Measurements from ENCODE around the gene CEP85.

The CEP85 gene

GRCh38 chr1:26277719-26278118 is 43.7 kb downstream of the CEP85 start:
- no peak overlapping the region for H3K4me3 ChIP-seq
- no peak for DNase-seq (ENCODE audit: low spot score)
- no peak for TF ChIP-seq CTCF (IDR thresholded peaks at IDR 0.05)
- H3K27ac ChIP-seq = peak overlapping the region; percentile 88 to 100

GRCh38 chr1:26278303-26278702 is 44.3 kb downstream of the CEP85 start:
- Histone ChIP-seq H3K27ac (peak overlapping the region; percentile 88 to 100), H3K4me3 (no peak overlapping the region)
- TF ChIP-seq CTCF (IDR thresholded peaks at IDR 0.05) = no peak
- DNase-seq (ENCODE audit: low spot score) = no peak

GRCh38 chr1:26278724-26279455 is 44.9 kb downstream of the CEP85 start:
- H3K27ac ChIP-seq = peak overlapping the region; percentile 88 to 100
- H3K4me3 ChIP-seq = peak overlapping the region; percentile 98
- TF ChIP-seq CTCF (IDR thresholded peaks at IDR 0.05) = no peak
- DNase-seq (ENCODE audit: low spot score) = no peak

GRCh38 chr1:26279456-26280332 is 45.7 kb downstream of the CEP85 start, which contains the start of gene SH3BGRL3:
TSS of gene SH3BGRL3 (plus strand) at chr1:26280086. CDS start at chr1:26280156, 70 bp downstream.
- no peak for TF ChIP-seq CTCF (IDR thresholded peaks at IDR 0.05)
- H3K4me3 ChIP-seq = peak within 1 kb of the TSS; percentile 98
- H3K27ac ChIP-seq = peak within 1 kb of the TSS; percentile 88 to 100
- peak; percentile 92 for DNase-seq (ENCODE audit: low spot score)

GRCh38 chr1:26280333-26281042 is 46.5 kb downstream of the CEP85 start:
- no peak for DNase-seq (ENCODE audit: low spot score)
- TF ChIP-seq CTCF (IDR thresholded peaks at IDR 0.05) = no peak
- Histone ChIP-seq H3K27ac (peak overlapping the region; percentile 88 to 100), H3K4me3 (peak overlapping the region; percentile 98)

- Histone ChIP-seq H3K27ac (peak overlapping the region; percentile 88 to 100), H3K4me3 (peak overlapping the region; percentile 98)
- DNase-seq (ENCODE audit: low spot score) = no peak
- TF ChIP-seq CTCF (IDR thresholded peaks at IDR 0.05) = no peak
Observed at GRCh38 chr1:26281091-26281958, 47.3 kb downstream of the CEP85 start.

Data from coronary artery (tissue), 2 donors.